ENCODE results near the gene MYOD1.

DNA sequence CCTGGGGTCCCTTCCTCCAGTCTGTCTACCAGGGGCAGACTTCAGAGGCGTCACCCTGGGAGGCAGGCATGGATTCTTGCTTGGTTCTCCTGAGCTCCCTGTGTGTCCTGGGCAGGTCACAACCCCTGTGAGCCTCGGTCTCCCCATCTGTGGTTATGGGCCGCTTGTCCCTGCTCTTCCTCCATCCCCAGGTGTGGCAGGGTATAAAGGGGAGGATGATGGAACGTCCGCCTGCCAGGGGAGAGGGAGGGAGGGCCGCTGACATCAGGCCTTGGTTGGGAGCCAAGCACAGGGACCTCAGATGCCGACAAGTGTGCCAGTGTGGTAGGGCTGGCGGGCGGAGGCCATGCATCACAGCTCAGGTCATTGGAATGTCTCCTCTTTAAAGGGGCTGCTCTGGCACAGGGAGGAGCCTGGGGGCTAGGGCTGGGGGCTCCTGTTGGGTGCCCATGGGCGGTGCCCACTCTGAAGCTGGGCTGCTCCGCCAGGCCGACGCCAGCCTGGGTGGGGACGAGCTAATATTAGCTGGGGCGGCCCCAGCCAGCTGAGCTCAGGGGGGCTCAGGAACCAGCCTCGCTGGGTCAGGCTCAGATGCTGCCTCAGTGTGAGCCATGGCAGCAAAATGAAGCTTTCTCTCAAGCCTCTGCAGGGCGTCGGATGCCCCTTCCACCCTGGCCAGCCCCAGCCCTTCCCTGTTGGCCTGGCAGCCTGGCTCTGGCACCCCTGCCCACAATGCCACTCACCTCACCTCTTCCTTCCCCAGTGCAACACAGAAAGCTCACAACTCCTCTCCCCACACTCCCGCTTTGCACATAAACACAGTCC lies 28.0 kb downstream of the MYOD1 start:
- TF ChIP-seq, protein P1, sequence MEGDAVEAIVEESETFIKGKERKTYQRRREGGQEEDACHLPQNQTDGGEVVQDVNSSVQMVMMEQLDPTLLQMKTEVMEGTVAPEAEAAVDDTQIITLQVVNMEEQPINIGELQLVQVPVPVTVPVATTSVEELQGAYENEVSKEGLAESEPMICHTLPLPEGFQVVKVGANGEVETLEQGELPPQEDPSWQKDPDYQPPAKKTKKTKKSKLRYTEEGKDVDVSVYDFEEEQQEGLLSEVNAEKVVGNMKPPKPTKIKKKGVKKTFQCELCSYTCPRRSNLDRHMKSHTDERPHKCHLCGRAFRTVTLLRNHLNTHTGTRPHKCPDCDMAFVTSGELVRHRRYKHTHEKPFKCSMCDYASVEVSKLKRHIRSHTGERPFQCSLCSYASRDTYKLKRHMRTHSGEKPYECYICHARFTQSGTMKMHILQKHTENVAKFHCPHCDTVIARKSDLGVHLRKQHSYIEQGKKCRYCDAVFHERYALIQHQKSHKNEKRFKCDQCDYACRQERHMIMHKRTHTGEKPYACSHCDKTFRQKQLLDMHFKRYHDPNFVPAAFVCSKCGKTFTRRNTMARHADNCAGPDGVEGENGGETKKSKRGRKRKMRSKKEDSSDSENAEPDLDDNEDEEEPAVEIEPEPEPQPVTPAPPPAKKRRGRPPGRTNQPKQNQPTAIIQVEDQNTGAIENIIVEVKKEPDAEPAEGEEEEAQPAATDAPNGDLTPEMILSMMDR (IDR thresholded peaks at IDR 0.05), result no peak
- TF ChIP-seq POLR2A (IDR thresholded peaks at IDR 0.05), result no peak

All from adrenal gland (tissue), 5 donors.